Uterus (tissue), 4 donors: Measurements from ENCODE around the gene TRIM14. TPM values are rescaled to one million over a fixed set of nuclear protein-coding genes. Genes with fewer than 3 reads are reported as not detected.

Experiments used
- DNase-seq, 2 donors: peaks; one replicate each; pipeline ENCODE4 v3.0.0-alpha.2; 2019 to 2020
- H3K27ac ChIP-seq, 2 donors: fragments of 200-600 bp; sonication (generic); 1 replicate in 1 of 2; 2 replicates in 1 of 2; pipeline ENCODE4 v1.5.1; 2016 to 2018
- H3K27me3 ChIP-seq, 2 donors: fragments of 200-600 bp; sonication (generic); one replicate each; pipeline ENCODE4 v1.5.1; 2018 to 2019; ENCODE audit warnings: control low read depth in 1 of 2
- H3K36me3 ChIP-seq, 2 donors: fragments of 200-600 bp; sonication (generic); one replicate each; pipeline ENCODE4 v1.5.1; 2019; ENCODE audit warnings: control low read depth in 1 of 2
- H3K4me1 ChIP-seq, 2 donors: fragments of 200-600 bp; sonication (generic); one replicate each; pipeline ENCODE4 v1.5.1; 2018 to 2019; ENCODE audit warnings: control low read depth in 1 of 2
- H3K4me3 ChIP-seq, 2 donors: fragments of 200-600 bp; sonication (generic); 1 replicate in 1 of 2; 2 replicates in 1 of 2; pipeline ENCODE4 v1.5.1; 2018 to 2019; ENCODE audit warnings: mild to moderate bottlenecking in 1 of 2
- H3K9me3 ChIP-seq, 2 donors: fragments of 200-600 bp; sonication (generic); one replicate each; pipeline ENCODE4 v1.5.1; 2019; ENCODE audit warnings: control low read depth in 1 of 2
- CTCF ChIP-seq, 4 experiments: fragments of 200-600 bp in 2 of 4; fragments of 450-650 bp in 2 of 4; sonication (generic) in 2 of 4; IDR thresholded peaks; one replicate each; pipeline ENCODE4 v1.5.1; 2016 to 2019; ENCODE audit warnings: antibody characterized with exemption in 4 of 4, mild to moderate bottlenecking in 2 of 4, moderate library complexity in 1 of 4
- POLR2A ChIP-seq, 2 donors: fragments of 450-650 bp; IDR thresholded peaks; one replicate each; pipeline ENCODE4 v1.6.1; 2016; ENCODE audit warnings: antibody characterized with exemption in 2 of 2, mild to moderate bottlenecking in 1 of 2, moderate library complexity in 1 of 2
- intact Hi-C: fragments of 100-400 bp; cut with DNase I; formaldehyde crosslinking; loops from one replicate; pipeline ENCODE4 v1.15.1; 2023; ENCODE audit warnings: low total_unique reads
- total RNA-seq, 4 donors: library from RNA; depleted of rRNA in 3 of 4; stranded (reverse); fragments of >200 nt in 3 of 4; gene quantifications; one replicate each; pipeline versions ENCODE4 v1.1.0 to v1.2.4, GENCODE V29; 2014 to 2023
- donor health status: DM: yes; HTN: yes; CAD: no.

The TRIM14 gene
- total RNA-seq, 4 donors from 2014 or later: 1.5 to 17.7 (median 10.9) TPM

- H3K4me1 ChIP-seq: no peaks in the 10 kb centered on the region
- H3K27ac ChIP-seq: peak overlapping the region; percentile 30 to 60
- H3K4me3 ChIP-seq: no peak overlapping the region
- intact Hi-C loops: no loop called here
- peak; percentile 43 to 52 for DNase-seq
- H3K27me3 ChIP-seq: no peaks in the 10 kb centered on the region
- no peaks in the 10 kb centered on the region for H3K36me3 ChIP-seq
- H3K9me3 ChIP-seq: no peaks in the 10 kb centered on the region
- TF ChIP-seq POLR2A (IDR thresholded peaks at IDR 0.05) (no peak), CTCF (IDR thresholded peaks at IDR 0.05) (peak; percentile 61 to 80 (median 66))
Observed at GRCh38 chr9:98074115-98074990, 44.7 kb downstream of the TRIM14 start.

- intact Hi-C loops: no loop called here
- no peaks in the 10 kb centered on the region for H3K27me3 ChIP-seq
- no peaks in the 10 kb centered on the region for H3K9me3 ChIP-seq
- H3K4me3 ChIP-seq: no peak overlapping the region
- no peak for DNase-seq
- H3K4me1 ChIP-seq: no peaks in the 10 kb centered on the region
- no peak overlapping the region for H3K27ac ChIP-seq
- TF ChIP-seq CTCF (IDR thresholded peaks at IDR 0.05) (no peak), POLR2A (IDR thresholded peaks at IDR 0.05) (no peak)
- no peaks in the 10 kb centered on the region for H3K36me3 ChIP-seq
Observed at GRCh38 chr9:98071737-98072136, 47.3 kb downstream of the TRIM14 start.

- Histone ChIP-seq H3K9me3 (no peaks in the 10 kb centered on the region), H3K4me1 (no peaks in the 10 kb centered on the region), H3K27ac (no peak overlapping the region), H3K36me3 (no peaks in the 10 kb centered on the region), H3K4me3 (no peak overlapping the region), H3K27me3 (no peaks in the 10 kb centered on the region)
- TF ChIP-seq POLR2A (IDR thresholded peaks at IDR 0.05): no peak
- no peak for TF ChIP-seq CTCF (IDR thresholded peaks at IDR 0.05)
- intact Hi-C loops: no loop called here
- no peak for DNase-seq
Observed at GRCh38 chr9:98070704-98071103, 48.3 kb downstream of the TRIM14 start.

GRCh38 chr9:98069551-98069950 is 49.5 kb downstream of the TRIM14 start:
- no peak for DNase-seq
- TF ChIP-seq CTCF (IDR thresholded peaks at IDR 0.05): no peak
- no peak for TF ChIP-seq POLR2A (IDR thresholded peaks at IDR 0.05)
- H3K27me3 ChIP-seq: no peaks in the 10 kb centered on the region
- intact Hi-C loops: no loop called here
- no peaks in the 10 kb centered on the region for H3K4me1 ChIP-seq
- H3K27ac ChIP-seq: no peak overlapping the region
- no peak overlapping the region for H3K4me3 ChIP-seq
- H3K9me3 ChIP-seq: no peaks in the 10 kb centered on the region
- no peaks in the 10 kb centered on the region for H3K36me3 ChIP-seq

GRCh38 chr9:98067184-98067583 is 51.8 kb downstream of the TRIM14 start:
- no peaks in the 10 kb centered on the region for H3K9me3 ChIP-seq
- no peaks in the 10 kb centered on the region for H3K4me1 ChIP-seq
- intact Hi-C loops: no loop called here
- DNase-seq: no peak
- H3K36me3 ChIP-seq: no peaks in the 10 kb centered on the region
- no peak overlapping the region for H3K4me3 ChIP-seq
- no peak for TF ChIP-seq CTCF (IDR thresholded peaks at IDR 0.05)
- no peak for TF ChIP-seq POLR2A (IDR thresholded peaks at IDR 0.05)
- no peaks in the 10 kb centered on the region for H3K27me3 ChIP-seq
- no peak overlapping the region for H3K27ac ChIP-seq
